Cardiac fibroblast (primary cell): ENCODE data around the gene SCN5A.

Experiments
- DNase-seq, 2 donors: peaks; one replicate each; pipeline versions ENCODE4 v3.0.0 to v3.0.0-alpha.2; 2010; ENCODE audit warnings: low read depth in 2 of 2
- H3K4me3 ChIP-seq, 2 donors: replicated peaks in 1 of 2; 1 replicate in 1 of 2; 2 replicates in 1 of 2; pipeline ENCODE4 v1.5.1; 2011; ENCODE audit warnings: low read depth in 2 of 2, low read length in 2 of 2, mild to moderate bottlenecking in 2 of 2, moderate library complexity in 1 of 2
- CTCF ChIP-seq: IDR thresholded peaks from one replicate; pipeline ENCODE4 v1.5.1; 2011; ENCODE audit warnings: low read depth, mild to moderate bottlenecking, low read length, inconsistent platforms

SCN5A gene

GRCh38 chr3:38637906-38638305, 11.6 kb downstream of the SCN5A start:
- H3K4me3 ChIP-seq: no peak overlapping the region
- TF ChIP-seq CTCF: no peak
- no peak for DNase-seq

DNA sequence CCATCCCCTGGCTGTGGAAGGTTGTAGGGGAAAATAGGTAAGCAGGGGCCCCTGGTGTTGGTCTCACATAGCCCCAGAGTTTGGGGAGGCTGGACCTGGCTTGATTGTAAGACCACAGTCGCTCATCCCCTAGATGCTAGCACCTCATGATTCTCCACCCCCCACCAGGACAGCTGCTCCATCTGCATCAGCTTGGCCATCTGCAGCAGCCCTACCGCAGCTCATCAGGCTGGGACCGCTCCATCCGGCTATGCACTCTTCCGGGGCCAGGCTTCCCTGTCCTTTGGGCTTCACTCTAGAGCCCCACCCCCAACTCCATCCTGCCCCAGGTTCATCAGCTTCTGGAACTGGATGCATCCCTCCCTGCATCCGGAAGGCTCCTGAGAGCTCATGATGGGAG, 12.6 kb downstream of the SCN5A start:
- H3K4me3 ChIP-seq: no peak overlapping the region
- DNase-seq: no peak
- no peak for TF ChIP-seq CTCF

DNA sequence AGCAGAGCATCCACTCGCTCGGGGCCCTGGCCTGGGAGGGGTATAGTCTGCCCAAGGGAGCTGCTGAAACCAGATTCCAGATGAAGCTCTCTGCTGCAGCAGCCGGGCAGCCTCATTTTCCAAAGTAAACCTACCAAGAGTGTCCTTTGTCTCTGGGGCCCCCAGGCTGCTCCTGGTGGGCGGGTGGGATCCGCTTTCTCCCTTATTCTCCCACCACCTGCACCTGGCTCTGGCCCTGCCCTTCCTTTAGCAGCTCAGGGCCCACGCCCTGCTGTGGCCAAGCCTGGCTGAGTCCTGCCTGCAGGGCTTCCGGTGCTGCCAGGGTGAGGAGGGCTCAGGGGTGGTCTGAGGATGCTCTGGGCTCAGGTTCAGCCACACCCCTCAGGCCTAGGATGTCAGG, 13.0 kb downstream of the SCN5A start:
- no peak overlapping the region for H3K4me3 ChIP-seq
- TF ChIP-seq CTCF: no peak
- no peak for DNase-seq

GRCh38 chr3:38634111-38634510, 15.4 kb downstream of the SCN5A start:
- no peak overlapping the region for H3K4me3 ChIP-seq
- peak; percentile 14 to 49 for DNase-seq
- no peak for TF ChIP-seq CTCF

DNA sequence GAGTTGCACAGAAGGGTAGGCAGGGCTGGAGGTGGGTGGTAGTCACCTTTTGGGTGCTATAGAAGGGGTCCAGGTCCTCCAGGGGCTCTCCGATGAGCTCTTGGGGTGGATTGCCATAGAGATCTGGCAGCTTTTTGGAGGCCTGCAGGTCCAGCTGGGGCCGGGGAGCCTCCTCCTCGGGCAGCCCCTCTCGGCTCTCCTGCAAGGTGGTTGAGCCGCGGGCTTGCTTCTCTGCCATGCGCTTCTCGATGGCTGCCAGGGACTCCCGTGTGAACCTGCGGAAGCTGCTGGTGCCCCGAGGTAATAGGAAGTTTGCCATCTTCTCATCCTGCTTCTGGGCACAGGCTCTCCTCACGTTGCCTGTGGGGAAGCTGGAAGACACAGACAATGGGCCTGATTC, 16.5 kb downstream of the SCN5A start:
- no peak for TF ChIP-seq CTCF
- DNase-seq: no peak
- no peak overlapping the region for H3K4me3 ChIP-seq

GRCh38 chr3:38630606-38631005, 18.9 kb downstream of the SCN5A start:
- no peak overlapping the region for H3K4me3 ChIP-seq
- no peak for TF ChIP-seq CTCF
- DNase-seq: no peak

GRCh38 chr3:38630070-38630469, 19.4 kb downstream of the SCN5A start:
- no peak for DNase-seq
- TF ChIP-seq CTCF: no peak
- no peak overlapping the region for H3K4me3 ChIP-seq
